Right renal cortex interstitium (tissue), 3 donors: ENCODE results near the gene ICE2. TPM values are rescaled to one million over a fixed set of nuclear protein-coding genes. Genes with fewer than 3 reads are reported as not detected.

Experiments used
- DNase-seq, 3 donors: peaks; one replicate each; pipeline ENCODE4 v3.0.0-alpha.2; 2013; ENCODE audit warnings: low read depth in 3 of 3, low spot score in 2 of 3
- polyA plus RNA-seq, 3 donors: library from polyadenylated mRNA; unstranded; fragments of 120-200 nt; gene quantifications; one replicate each; pipeline ENCODE4 v1.2.1, GENCODE V29; 2013; ENCODE audit not compliant: insufficient read length in 3 of 3

Gene ICE2
- polyA plus RNA-seq, 3 donors, result 78.0 to 85.7 (median 83.5) TPM

GRCh38 chr15:60373327-60373726, 105.6 kb downstream of the ICE2 start:
- no peak for DNase-seq

DNA sequence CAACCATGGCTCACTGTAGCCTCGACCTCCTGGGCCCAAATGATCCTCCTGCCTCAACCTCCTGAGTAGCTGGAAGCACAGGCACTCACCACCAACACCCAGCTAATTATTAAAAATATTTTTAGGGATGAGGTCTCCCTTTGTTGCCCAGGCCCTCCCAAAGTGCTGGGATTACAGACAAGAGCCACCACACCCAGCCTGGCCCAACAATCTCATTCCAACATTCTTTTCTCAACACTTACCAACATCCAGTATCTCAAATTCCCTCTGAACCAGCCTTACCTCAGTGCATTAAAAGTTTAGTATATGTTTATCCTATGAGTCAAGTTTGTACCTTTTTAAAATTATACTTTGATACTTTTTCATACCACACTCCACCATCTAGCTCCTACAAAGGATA, 106.2 kb downstream of the ICE2 start:
- no peak for DNase-seq

DNA sequence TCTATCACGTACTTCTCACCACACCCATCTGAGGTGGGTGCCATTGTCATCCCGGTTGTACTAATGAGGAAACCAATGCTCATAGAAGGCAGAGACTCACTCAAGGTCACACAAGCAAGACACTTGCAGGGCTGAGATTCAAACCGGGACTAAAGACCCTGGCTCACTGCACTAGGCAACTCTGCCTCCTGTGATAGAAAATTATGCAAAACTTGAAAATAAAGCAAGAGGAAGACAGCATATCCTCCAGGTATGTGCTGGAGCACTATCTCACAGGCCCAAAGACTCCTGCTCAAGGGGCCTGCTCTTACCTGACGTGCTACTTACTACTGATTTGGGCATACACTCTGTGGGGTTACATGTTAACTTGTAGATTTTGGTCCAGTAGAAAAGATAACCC, 106.7 kb downstream of the ICE2 start:
- DNase-seq, result no peak

GRCh38 chr15:60371175-60372051, 107.5 kb downstream of the ICE2 start:
- DNase-seq, result no peak

GRCh38 chr15:60370869-60371136, 108.1 kb downstream of the ICE2 start:
- DNase-seq, result no peak

GRCh38 chr15:60370105-60370868, 108.7 kb downstream of the ICE2 start:
- no peak for DNase-seq

- no peak for DNase-seq
These were observed 109.2 kb downstream of the ICE2 start for GRCh38 chr15:60369696-60370095.

Other genes starting within 250 kb of the ICE2 start
- 100 to 1,000 TPM; 595 to 675 (median 649) TPM for gene ANXA2, start 81.2 kb downstream of the ICE2 start, polyA plus RNA-seq